Skeletal muscle tissue (tissue), 4 donors: ENCODE data around the gene PEMT. TPM values are rescaled to one million over a fixed set of nuclear protein-coding genes. Genes with fewer than 3 reads are reported as not detected.
A peak's percentile ranks its signal among the peaks of the same experiment; 100 is the strongest.

Experiments
- H3K27ac ChIP-seq: one replicate; pipeline ENCODE4 v1.7.0; 2013; ENCODE audit warnings: mild to moderate bottlenecking, low read depth, low read length, inconsistent platforms
- H3K27me3 ChIP-seq, 3 donors: one replicate each; pipeline ENCODE4 v1.7.0; 2013; ENCODE audit warnings: low read length in 3 of 3; ENCODE audit not compliant: control insufficient read depth in 3 of 3, insufficient read depth in 3 of 3
- H3K36me3 ChIP-seq, 3 donors: one replicate each; pipeline ENCODE4 v1.7.0; 2013; ENCODE audit warnings: low read length in 3 of 3; ENCODE audit not compliant: control insufficient read depth in 3 of 3, insufficient read depth in 3 of 3
- H3K4me1 ChIP-seq, 3 donors: one replicate each; pipeline ENCODE4 v1.7.0; 2013; ENCODE audit warnings: low read length in 3 of 3, mild to moderate bottlenecking in 3 of 3; ENCODE audit not compliant: control insufficient read depth in 3 of 3, insufficient read depth in 3 of 3
- H3K4me3 ChIP-seq, 3 donors: one replicate each; pipeline ENCODE4 v1.7.0; 2013; ENCODE audit warnings: low read length in 3 of 3
- H3K9ac ChIP-seq, 3 donors: one replicate each; pipeline ENCODE4 v1.7.0; 2013; ENCODE audit warnings: low read length in 3 of 3, mild to moderate bottlenecking in 3 of 3, moderate library complexity in 2 of 3, low read depth in 1 of 3
- H3K9me3 ChIP-seq, 3 donors: one replicate each; pipeline ENCODE4 v1.7.0; 2013; ENCODE audit warnings: low read length in 3 of 3; ENCODE audit not compliant: control insufficient read depth in 3 of 3
- total RNA-seq: library from RNA; depleted of rRNA; stranded (reverse); fragments of >200 nt; gene quantifications from one replicate; pipeline ENCODE4 v1.2.3, GENCODE V29; 2014
- donor health status: Osteomylitis.

Gene PEMT
- total RNA-seq, 1 donor from 2014 or later = 32.4 TPM

DNA sequence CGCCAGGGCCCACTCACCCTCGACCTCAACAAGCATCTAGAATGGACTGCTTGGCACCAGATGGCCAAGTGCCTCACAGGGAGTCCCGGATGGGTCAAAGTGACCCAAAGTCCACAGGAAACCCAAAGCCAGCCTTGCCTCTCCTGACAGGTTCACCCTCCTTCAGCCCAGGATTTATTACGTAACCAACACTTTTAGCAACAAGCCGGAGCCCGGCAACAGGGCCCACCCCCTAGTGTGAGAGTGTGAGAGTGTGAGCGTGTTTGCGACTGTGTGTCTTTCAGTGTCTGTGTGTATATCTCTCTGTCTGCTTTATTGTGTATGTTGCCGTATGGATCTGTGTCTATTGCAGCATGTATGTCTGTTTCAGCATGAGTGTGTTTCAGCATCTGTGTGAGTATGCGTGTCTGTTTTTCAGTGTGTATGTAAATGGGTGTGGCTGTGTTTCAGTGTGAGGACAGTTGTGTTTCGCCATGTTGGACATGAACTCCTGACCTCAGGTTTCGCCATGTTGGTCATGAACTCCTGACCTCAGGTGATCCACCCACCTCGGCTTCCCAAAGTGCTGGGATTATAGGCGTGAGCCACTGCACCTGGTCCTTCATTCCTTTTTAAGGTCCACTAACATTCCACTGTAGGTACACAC is 13.7 kb upstream of the PEMT start:
- H3K27ac ChIP-seq = no peak overlapping the region

DNA sequence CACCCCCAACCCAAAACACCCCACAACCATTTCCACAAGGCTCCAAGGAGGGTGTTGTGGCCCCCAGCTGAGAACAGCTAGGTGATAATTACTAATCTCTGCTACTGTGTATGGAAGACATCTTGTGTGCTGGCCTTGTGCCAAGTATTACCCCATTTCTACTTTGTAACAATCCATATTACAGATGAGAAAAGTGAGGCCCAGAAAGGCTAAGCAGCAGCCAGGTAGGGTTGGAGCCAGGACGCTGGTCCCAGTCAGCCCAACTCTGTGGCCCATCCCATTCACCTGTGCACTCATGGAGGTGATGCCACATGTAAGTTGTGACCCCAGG is 12.4 kb upstream of the PEMT start:
- Histone ChIP-seq H3K9me3 (no peaks in the 10 kb centered on the region), H3K27ac (no peak overlapping the region), H3K36me3 (no peaks in the 10 kb centered on the region), H3K9ac (no peak overlapping the region), H3K27me3 (peaks cover 0 to 3% (median 0%) of the 10 kb centered on the region in 3 donors), H3K4me1 (no peaks in the 10 kb centered on the region), H3K4me3 (no peak overlapping the region)

More for the DNA sequence above, 13.7 kb upstream of the PEMT start:
- H3K36me3 ChIP-seq = no peaks in the 10 kb centered on the region
- H3K27me3 ChIP-seq = peaks cover 0 to 3% (median 0%) of the 10 kb centered on the region in 3 donors
- H3K9me3 ChIP-seq = no peaks in the 10 kb centered on the region
- H3K4me1 ChIP-seq = no peaks in the 10 kb centered on the region
- H3K9ac ChIP-seq = no peak overlapping the region
- no peak overlapping the region for H3K4me3 ChIP-seq

DNA sequence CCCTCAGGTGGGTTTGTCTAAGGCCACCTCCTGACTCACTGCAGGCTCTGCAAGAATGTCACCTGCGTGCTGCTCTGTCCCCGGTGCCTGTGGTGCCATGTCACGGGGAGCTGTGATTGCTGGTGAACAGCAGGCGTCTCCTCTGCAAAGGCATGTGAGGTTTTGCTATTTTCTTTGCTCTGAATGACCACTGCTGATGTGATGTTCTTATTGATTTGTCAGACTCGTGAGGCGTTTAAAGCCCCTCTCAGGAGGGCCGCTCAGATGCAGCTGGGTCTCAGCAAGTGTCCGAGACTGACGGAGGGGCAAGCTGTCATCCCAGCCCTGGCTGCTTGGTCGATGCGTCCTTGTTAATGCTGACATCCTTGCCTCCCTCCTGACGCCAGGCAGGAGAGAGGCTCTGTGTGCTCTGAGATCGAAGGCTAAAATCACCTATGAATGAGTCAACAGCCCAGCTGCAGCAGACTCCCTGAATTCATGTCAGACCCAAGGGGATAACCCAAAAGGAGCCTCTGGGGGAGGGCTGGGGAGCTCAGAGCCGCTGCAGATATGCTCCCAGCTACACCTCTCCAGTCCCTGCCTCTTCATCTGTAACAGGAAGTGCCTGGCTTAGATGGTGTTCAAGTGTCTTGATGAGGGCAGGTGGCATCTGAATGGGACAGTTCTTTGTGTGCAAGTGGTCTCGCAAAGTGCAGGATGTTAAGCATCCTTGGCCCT is 11.8 kb upstream of the PEMT start:
- no peaks in the 10 kb centered on the region for H3K4me1 ChIP-seq
- H3K36me3 ChIP-seq = no peaks in the 10 kb centered on the region
- no peaks in the 10 kb centered on the region for H3K9me3 ChIP-seq
- H3K27ac ChIP-seq = no peak overlapping the region
- no peak overlapping the region for H3K4me3 ChIP-seq
- H3K9ac ChIP-seq = no peak overlapping the region
- H3K27me3 ChIP-seq = peaks cover 0 to 3% (median 0%) of the 10 kb centered on the region in 3 donors

GRCh38 chr17:17599965-17600364 is 8.5 kb upstream of the PEMT start:
- H3K27ac ChIP-seq = no peak overlapping the region

GRCh38 chr17:17598003-17598402 is 6.5 kb upstream of the PEMT start:
- peaks cover 2 to 3% (median 3%) of the 10 kb centered on the region in 3 donors for H3K4me1 ChIP-seq
- no peak overlapping the region for H3K27ac ChIP-seq

More at GRCh38 chr17:17599965-17600364, 8.5 kb upstream of the PEMT start:
- Histone ChIP-seq H3K9ac (no peak overlapping the region), H3K4me1 (no peaks in the 10 kb centered on the region), H3K27me3 (peaks cover 0 to 3% (median 0%) of the 10 kb centered on the region in 3 donors), H3K4me3 (no peak overlapping the region), H3K36me3 (no peaks in the 10 kb centered on the region), H3K9me3 (no peaks in the 10 kb centered on the region)

DNA sequence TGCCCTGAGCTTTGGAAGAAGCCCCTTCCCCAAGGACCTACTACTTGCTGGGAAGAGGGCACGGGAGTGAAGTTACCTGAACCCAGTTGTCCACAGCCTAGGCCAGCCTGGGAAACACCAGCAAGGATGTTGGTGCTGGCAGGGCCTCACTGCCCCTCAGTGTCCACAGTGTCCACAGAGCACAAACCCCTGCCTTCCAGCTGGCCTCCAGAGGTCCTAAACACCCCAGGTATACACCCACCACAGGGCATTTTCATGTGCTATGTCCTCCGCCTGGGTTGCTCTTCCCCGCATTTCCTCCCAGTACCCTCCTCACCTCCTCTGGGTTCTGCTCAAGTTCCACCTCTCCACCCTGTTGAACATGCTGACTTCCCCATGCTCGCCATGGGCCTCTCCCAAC is 4.2 kb upstream of the PEMT start:
- no peaks in the 10 kb centered on the region for H3K27me3 ChIP-seq
- H3K4me3 ChIP-seq = no peak overlapping the region
- no peaks in the 10 kb centered on the region for H3K9me3 ChIP-seq
- H3K36me3 ChIP-seq = no peaks in the 10 kb centered on the region
- H3K27ac ChIP-seq = no peak overlapping the region
- no peak overlapping the region for H3K9ac ChIP-seq
- peaks cover 14 to 15% (median 14%) of the 10 kb centered on the region in 3 donors for H3K4me1 ChIP-seq

More at GRCh38 chr17:17598003-17598402, 6.5 kb upstream of the PEMT start:
- H3K27me3 ChIP-seq = no peaks in the 10 kb centered on the region
- no peak overlapping the region for H3K4me3 ChIP-seq
- no peak overlapping the region for H3K9ac ChIP-seq
- H3K9me3 ChIP-seq = no peaks in the 10 kb centered on the region
- no peaks in the 10 kb centered on the region for H3K36me3 ChIP-seq

- H3K4me3 ChIP-seq = peak overlapping the region in 1 of 3 donors; percentile 40
- no peak overlapping the region for H3K27ac ChIP-seq
- no peaks in the 10 kb centered on the region for H3K9me3 ChIP-seq
- H3K27me3 ChIP-seq = no peaks in the 10 kb centered on the region
- peak overlapping the region in 1 of 3 donors; percentile 25 for H3K9ac ChIP-seq
- H3K36me3 ChIP-seq = no peaks in the 10 kb centered on the region
- H3K4me1 ChIP-seq = peaks cover 19 to 23% (median 23%) of the 10 kb centered on the region in 3 donors
Measured at GRCh38 chr17:17593222-17593620, 1.7 kb upstream of the PEMT start.

GRCh38 chr17:17590883-17591354 is 589 bp downstream of the PEMT start:
- Histone ChIP-seq H3K27me3 (no peaks in the 10 kb centered on the region), H3K9me3 (no peaks in the 10 kb centered on the region), H3K4me1 (peaks cover 19 to 23% (median 23%) of the 10 kb centered on the region in 3 donors), H3K9ac (peak overlapping the region; percentile 76 to 92 (median 91)), H3K27ac (peak overlapping the region; percentile 66), H3K4me3 (peak overlapping the region; percentile 91 to 96 (median 92)), H3K36me3 (no peaks in the 10 kb centered on the region)

GRCh38 chr17:17590141-17590751 is 1.3 kb downstream of the PEMT start:
- Histone ChIP-seq H3K9ac (peak overlapping the region; percentile 76 to 92 (median 91)), H3K4me1 (peaks cover 19 to 23% (median 23%) of the 10 kb centered on the region in 3 donors), H3K9me3 (no peaks in the 10 kb centered on the region), H3K36me3 (no peaks in the 10 kb centered on the region), H3K4me3 (peak overlapping the region; percentile 91 to 96 (median 92)), H3K27me3 (no peaks in the 10 kb centered on the region), H3K27ac (peak overlapping the region; percentile 66)
